ENCODE data around the gene MYL6.

Gene MYL6

DNA sequence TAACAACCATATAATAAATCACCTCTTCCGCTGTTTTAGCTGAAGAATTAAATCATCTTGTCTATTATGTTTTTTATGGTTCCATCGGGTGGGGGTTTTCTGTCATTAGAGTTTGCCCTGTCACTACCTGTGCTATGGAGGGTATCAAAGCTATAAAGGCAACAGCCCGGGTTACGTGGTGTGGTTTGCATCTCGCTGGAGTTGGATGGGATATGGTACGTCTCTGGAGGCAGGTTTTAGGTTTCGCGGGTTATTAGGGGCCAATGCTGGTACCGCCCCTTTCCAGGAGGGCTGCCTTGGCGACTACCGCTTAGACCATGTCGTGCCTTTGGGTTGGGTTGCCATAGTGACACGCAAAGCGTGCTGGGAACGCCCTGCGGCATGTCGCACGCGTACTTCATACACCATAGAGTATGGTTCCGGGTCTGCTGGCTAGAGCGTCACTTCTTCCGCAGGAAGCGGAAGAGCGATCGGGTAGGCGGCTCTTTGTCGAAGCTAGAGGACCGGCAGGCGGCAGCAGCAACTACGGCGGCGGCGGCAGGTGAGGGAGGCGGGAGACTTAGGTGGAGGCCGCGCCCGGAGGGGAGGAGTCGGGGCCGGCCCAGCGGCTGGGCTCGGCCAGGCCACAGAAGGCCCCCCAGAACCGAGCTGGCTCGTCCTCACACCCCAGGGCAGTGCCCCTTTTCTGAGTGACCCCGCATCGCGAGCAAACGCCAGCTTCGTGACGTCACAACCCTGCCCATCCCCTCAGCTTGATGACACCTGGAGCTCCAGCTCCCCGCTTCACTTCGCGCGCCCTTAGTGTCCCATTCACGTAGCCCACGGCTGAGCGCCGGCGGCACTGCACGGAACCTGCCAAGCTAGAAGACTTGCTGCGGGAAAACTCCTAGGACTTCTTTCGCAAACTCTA is 40.1 kb upstream of the MYL6 start, which contains the start of gene ZC3H10 (continued):
- TF ChIP-seq ZNF596 (tag by site-specific recombination; IDR thresholded peaks at IDR 0.05) (no peak), KLF7 (tag by site-specific recombination; IDR thresholded peaks at IDR 0.05; ENCODE audit: borderline replicate concordance) (peak; percentile 85), ZNF558 (tag by site-specific recombination; IDR thresholded peaks at IDR 0.05) (peak; percentile 62; the same call in 1 of the 2 replicates), ZFHX2 (tag by site-specific recombination; conservative IDR thresholded peaks at IDR 0.05) (peak; percentile 85), ZFP69B (tag by site-specific recombination; IDR thresholded peaks at IDR 0.05) (peak; percentile 23), ZNF600 (tag by site-specific recombination; IDR thresholded peaks at IDR 0.05) (peak; percentile 98), ZNF16 (tag by site-specific recombination; IDR thresholded peaks at IDR 0.05; ENCODE audit: low read depth) (no peak), ZNF146 (tag by site-specific recombination; IDR thresholded peaks at IDR 0.05) (0 out of 2 replicates have a peak, but pooled peaks have one; percentile 8), ZNF501 (tag by site-specific recombination; IDR thresholded peaks at IDR 0.05) (peak; percentile 83; the same call in 1 of the 2 replicates), BCL11A (tag by site-specific recombination; IDR thresholded peaks at IDR 0.05; ENCODE audit: low read depth) (peak; percentile 45; the same call in 1 of the 2 replicates), ZNF677 (tag by site-specific recombination; IDR thresholded peaks at IDR 0.05) (no peak), ZNF274 (IDR thresholded peaks at IDR 0.05; ENCODE audit: low read length) (no peak), ZNF274 (tag by site-specific recombination; IDR thresholded peaks at IDR 0.05; ENCODE audit: borderline replicate concordance) (no peak), SP7 (tag by site-specific recombination; IDR thresholded peaks at IDR 0.05) (peak; percentile 93), ZBTB20 (tag by site-specific recombination; IDR thresholded peaks at IDR 0.05) (peak; percentile 77; the same call in 1 of the 2 replicates), KLF16 (tag by site-specific recombination; IDR thresholded peaks at IDR 0.05) (peak; percentile 90), ZNF660 (tag by site-specific recombination; IDR thresholded peaks at IDR 0.05) (peak; percentile 88), ZNF223 (tag by site-specific recombination; IDR thresholded peaks at IDR 0.05) (no peak), PRDM1 (tag by site-specific recombination; IDR thresholded peaks at IDR 0.05) (no peak), ZBTB8A (tag by site-specific recombination; IDR thresholded peaks at IDR 0.05) (peak; percentile 76)
- TF ChIP-seq, protein P1, sequence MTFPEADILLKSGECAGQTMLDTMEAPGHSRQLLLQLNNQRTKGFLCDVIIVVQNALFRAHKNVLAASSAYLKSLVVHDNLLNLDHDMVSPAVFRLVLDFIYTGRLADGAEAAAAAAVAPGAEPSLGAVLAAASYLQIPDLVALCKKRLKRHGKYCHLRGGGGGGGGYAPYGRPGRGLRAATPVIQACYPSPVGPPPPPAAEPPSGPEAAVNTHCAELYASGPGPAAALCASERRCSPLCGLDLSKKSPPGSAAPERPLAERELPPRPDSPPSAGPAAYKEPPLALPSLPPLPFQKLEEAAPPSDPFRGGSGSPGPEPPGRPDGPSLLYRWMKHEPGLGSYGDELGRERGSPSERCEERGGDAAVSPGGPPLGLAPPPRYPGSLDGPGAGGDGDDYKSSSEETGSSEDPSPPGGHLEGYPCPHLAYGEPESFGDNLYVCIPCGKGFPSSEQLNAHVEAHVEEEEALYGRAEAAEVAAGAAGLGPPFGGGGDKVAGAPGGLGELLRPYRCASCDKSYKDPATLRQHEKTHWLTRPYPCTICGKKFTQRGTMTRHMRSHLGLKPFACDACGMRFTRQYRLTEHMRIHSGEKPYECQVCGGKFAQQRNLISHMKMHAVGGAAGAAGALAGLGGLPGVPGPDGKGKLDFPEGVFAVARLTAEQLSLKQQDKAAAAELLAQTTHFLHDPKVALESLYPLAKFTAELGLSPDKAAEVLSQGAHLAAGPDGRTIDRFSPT (tag by site-specific recombination; IDR thresholded peaks at IDR 0.05), result peak; percentile 75
- TF ChIP-seq, protein P2, sequence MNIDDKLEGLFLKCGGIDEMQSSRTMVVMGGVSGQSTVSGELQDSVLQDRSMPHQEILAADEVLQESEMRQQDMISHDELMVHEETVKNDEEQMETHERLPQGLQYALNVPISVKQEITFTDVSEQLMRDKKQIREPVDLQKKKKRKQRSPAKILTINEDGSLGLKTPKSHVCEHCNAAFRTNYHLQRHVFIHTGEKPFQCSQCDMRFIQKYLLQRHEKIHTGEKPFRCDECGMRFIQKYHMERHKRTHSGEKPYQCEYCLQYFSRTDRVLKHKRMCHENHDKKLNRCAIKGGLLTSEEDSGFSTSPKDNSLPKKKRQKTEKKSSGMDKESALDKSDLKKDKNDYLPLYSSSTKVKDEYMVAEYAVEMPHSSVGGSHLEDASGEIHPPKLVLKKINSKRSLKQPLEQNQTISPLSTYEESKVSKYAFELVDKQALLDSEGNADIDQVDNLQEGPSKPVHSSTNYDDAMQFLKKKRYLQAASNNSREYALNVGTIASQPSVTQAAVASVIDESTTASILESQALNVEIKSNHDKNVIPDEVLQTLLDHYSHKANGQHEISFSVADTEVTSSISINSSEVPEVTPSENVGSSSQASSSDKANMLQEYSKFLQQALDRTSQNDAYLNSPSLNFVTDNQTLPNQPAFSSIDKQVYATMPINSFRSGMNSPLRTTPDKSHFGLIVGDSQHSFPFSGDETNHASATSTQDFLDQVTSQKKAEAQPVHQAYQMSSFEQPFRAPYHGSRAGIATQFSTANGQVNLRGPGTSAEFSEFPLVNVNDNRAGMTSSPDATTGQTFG (tag by site-specific recombination; IDR thresholded peaks at IDR 0.05; ENCODE audit: borderline replicate concordance), result no peak
- TF ChIP-seq, protein P3, sequence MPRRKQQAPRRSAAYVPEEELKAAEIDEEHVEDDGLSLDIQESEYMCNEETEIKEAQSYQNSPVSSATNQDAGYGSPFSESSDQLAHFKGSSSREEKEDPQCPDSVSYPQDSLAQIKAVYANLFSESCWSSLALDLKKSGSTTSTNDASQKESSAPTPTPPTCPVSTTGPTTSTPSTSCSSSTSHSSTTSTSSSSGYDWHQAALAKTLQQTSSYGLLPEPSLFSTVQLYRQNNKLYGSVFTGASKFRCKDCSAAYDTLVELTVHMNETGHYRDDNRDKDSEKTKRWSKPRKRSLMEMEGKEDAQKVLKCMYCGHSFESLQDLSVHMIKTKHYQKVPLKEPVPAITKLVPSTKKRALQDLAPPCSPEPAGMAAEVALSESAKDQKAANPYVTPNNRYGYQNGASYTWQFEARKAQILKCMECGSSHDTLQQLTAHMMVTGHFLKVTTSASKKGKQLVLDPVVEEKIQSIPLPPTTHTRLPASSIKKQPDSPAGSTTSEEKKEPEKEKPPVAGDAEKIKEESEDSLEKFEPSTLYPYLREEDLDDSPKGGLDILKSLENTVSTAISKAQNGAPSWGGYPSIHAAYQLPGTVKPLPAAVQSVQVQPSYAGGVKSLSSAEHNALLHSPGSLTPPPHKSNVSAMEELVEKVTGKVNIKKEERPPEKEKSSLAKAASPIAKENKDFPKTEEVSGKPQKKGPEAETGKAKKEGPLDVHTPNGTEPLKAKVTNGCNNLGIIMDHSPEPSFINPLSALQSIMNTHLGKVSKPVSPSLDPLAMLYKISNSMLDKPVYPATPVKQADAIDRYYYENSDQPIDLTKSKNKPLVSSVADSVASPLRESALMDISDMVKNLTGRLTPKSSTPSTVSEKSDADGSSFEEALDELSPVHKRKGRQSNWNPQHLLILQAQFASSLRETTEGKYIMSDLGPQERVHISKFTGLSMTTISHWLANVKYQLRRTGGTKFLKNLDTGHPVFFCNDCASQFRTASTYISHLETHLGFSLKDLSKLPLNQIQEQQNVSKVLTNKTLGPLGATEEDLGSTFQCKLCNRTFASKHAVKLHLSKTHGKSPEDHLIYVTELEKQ (tag by site-specific recombination; IDR thresholded peaks at IDR 0.05; ENCODE audit: borderline replicate concordance), result peak; percentile 36; the same call in 1 of the 2 replicates
- TF ChIP-seq, protein P4, sequence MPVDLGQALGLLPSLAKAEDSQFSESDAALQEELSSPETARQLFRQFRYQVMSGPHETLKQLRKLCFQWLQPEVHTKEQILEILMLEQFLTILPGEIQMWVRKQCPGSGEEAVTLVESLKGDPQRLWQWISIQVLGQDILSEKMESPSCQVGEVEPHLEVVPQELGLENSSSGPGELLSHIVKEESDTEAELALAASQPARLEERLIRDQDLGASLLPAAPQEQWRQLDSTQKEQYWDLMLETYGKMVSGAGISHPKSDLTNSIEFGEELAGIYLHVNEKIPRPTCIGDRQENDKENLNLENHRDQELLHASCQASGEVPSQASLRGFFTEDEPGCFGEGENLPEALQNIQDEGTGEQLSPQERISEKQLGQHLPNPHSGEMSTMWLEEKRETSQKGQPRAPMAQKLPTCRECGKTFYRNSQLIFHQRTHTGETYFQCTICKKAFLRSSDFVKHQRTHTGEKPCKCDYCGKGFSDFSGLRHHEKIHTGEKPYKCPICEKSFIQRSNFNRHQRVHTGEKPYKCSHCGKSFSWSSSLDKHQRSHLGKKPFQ (tag by site-specific recombination; IDR thresholded peaks at IDR 0.05), result 0 out of 2 replicates have a peak, but pooled peaks have one; percentile 32
- TF ChIP-seq, protein P5, sequence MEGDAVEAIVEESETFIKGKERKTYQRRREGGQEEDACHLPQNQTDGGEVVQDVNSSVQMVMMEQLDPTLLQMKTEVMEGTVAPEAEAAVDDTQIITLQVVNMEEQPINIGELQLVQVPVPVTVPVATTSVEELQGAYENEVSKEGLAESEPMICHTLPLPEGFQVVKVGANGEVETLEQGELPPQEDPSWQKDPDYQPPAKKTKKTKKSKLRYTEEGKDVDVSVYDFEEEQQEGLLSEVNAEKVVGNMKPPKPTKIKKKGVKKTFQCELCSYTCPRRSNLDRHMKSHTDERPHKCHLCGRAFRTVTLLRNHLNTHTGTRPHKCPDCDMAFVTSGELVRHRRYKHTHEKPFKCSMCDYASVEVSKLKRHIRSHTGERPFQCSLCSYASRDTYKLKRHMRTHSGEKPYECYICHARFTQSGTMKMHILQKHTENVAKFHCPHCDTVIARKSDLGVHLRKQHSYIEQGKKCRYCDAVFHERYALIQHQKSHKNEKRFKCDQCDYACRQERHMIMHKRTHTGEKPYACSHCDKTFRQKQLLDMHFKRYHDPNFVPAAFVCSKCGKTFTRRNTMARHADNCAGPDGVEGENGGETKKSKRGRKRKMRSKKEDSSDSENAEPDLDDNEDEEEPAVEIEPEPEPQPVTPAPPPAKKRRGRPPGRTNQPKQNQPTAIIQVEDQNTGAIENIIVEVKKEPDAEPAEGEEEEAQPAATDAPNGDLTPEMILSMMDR (tag by site-specific recombination; IDR thresholded peaks at IDR 0.05), result peak; percentile 99
- TF ChIP-seq, protein P6, sequence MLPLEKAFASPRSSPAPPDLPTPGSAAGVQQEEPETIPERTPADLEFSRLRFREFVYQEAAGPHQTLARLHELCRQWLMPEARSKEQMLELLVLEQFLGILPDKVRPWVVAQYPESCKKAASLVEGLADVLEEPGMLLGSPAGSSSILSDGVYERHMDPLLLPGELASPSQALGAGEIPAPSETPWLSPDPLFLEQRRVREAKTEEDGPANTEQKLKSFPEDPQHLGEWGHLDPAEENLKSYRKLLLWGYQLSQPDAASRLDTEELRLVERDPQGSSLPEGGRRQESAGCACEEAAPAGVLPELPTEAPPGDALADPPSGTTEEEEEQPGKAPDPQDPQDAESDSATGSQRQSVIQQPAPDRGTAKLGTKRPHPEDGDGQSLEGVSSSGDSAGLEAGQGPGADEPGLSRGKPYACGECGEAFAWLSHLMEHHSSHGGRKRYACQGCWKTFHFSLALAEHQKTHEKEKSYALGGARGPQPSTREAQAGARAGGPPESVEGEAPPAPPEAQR (tag by site-specific recombination; IDR thresholded peaks at IDR 0.05), result 0 out of 2 replicates have a peak, but pooled peaks have one; percentile 27
